Measurements from ENCODE around the gene FXYD3.

- TF ChIP-seq POLR2AphosphoS5 (IDR thresholded peaks at IDR 0.05; ENCODE audit: low read depth, low read length) = no peak
- TF ChIP-seq TAF1 (IDR thresholded peaks at IDR 0.05; ENCODE audit: borderline replicate concordance, insufficient read depth, low read length) = no peak
- no peak for TF ChIP-seq REST (IDR thresholded peaks at IDR 0.05; ENCODE audit: insufficient read depth in 1 of 2, low read depth in 2 of 2, low read length in 2 of 2)
- no peak for TF ChIP-seq FOXP2 (optimal IDR thresholded peaks at IDR 0.05; ENCODE audit: borderline replicate concordance, extremely low read depth, extremely low read length, insufficient read depth)
- TF ChIP-seq SIN3A (IDR thresholded peaks at IDR 0.05; ENCODE audit: borderline replicate concordance, insufficient read depth, low read length) = no peak
Measured at GRCh38 chr19:35130761-35131720, 15.4 kb downstream of the FXYD3 start.

All from PFSK-1 (cell line).